Activated CD8-positive, alpha-beta T cell treated with anti-CD3 and anti-CD28 coated beads, Interleukin-2, amount 10 ng/mL, durations not matched to agents 7 days and 5 days (primary cell): ENCODE data around the gene SYCN. TPM values are rescaled to one million over a fixed set of nuclear protein-coding genes. Genes with fewer than 3 reads are reported as not detected.
A peak's percentile ranks its signal among the peaks of the same experiment; 100 is the strongest.
"Not testable (repeated sequence)": the region's sequence is repeated elsewhere in the genome, so short reads cannot be mapped to it uniquely, and the experiment has no call there.

Experiments
- ATAC-seq: fragments of 150-1000 bp; cut with Tn5 transposase; one replicate; pipeline ENCODE4 v1.10.0; 2021; ENCODE audit warnings: moderate library complexity
- CTCF ChIA-PET: fragments of 350-600 bp; sonication (Branson Sonifier 250); formaldehyde crosslinking; loops from one replicate; lab custom pipeline; 2021; ENCODE audit warnings: antibody characterized with exemption; lab: Charles Lee
- POLR2A ChIA-PET: fragments of 350-600 bp; sonication (Branson Sonifier 250); formaldehyde crosslinking; loops from one replicate; lab custom pipeline; 2021; ENCODE audit warnings: antibody characterized with exemption; lab: Charles Lee
- DNase-seq: peaks from one replicate; pipeline ENCODE4 v3.0.0-alpha.2; 2020
- H3K27ac Mint-ChIP-seq: one replicate; pipeline ENCODE4 v1.8.0; 2021; ENCODE audit warnings: mild to moderate bottlenecking, mixed read lengths
- H3K27me3 Mint-ChIP-seq: one replicate; pipeline ENCODE4 v1.8.0; 2021; ENCODE audit warnings: low read depth, mixed read lengths
- H3K36me3 Mint-ChIP-seq: one replicate; pipeline ENCODE4 v1.8.0; 2021; ENCODE audit warnings: low read depth, mixed read lengths
- H3K4me1 Mint-ChIP-seq: one replicate; pipeline ENCODE4 v1.8.0; 2021; ENCODE audit warnings: low read depth, mixed read lengths
- H3K4me3 Mint-ChIP-seq: one replicate; pipeline ENCODE4 v1.8.0; 2021; ENCODE audit warnings: mild to moderate bottlenecking, mixed read lengths
- H3K9me3 Mint-ChIP-seq: one replicate; pipeline ENCODE4 v1.8.0; 2022; ENCODE audit warnings: mixed read lengths; ENCODE audit not compliant: insufficient read depth
- total RNA-seq, 2 experiments: library from RNA; stranded (reverse); gene quantifications; one replicate each; pipeline ENCODE4 v1.2.3, GENCODE V29; 2021

The SYCN gene
- total RNA-seq, 2 experiments from 2014 or later: not detected

DNA sequence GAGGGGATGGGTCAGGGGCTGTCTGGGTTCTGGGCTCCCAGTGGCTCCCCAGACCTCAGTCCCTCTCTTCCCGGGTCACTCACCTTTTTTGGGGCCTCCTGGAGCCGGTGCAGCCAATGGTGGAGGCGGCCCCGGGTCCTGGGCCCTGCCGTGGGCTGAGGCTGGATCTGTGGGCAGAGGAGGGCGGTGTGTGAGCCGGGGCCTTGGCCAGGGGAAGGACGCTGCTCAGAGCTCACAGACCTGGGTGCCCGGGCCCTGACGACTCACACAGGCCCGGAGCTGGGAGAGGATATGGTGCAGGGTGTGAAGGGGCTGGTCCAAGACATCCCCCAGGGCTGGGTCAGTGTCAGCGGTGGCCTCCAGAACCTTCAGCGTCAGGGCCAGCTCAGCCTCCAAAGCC lies 39.7 kb upstream of the SYCN start:
- ATAC-seq, H3K36me3 Mint-ChIP-seq: not testable (repeated sequence)

DNA sequence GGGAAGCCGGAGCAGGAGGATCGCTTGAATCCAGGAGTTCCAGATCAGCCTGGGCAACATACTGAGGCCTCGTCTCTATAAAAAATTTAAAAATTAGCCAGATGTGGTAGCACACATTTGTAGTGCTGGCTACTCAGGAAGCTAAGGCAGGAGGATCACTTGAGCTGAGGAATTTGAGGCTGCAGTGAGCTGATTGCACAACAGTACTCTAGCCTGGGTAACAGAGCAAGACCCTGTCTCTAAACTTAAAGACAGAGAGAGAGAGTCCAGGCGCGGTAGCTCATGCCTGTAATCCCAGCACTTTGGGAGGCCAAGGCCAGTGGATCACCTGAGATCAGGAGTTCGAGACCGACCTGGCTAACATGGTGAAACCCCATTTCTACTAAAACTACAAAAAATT lies 36.4 kb upstream of the SYCN start:
- ATAC-seq (no peak), DNase-seq (no peak)
- no peaks in the 10 kb centered on the region for H3K9me3 Mint-ChIP-seq
- H3K4me1 Mint-ChIP-seq: peaks cover 34% of the 10 kb centered on the region
- peaks cover 2% of the 10 kb centered on the region for H3K36me3 Mint-ChIP-seq
- ChIA-PET CTCF (no interaction called here), POLR2A (no interaction called here)
- H3K27ac Mint-ChIP-seq: no peak overlapping the region
- H3K4me3 Mint-ChIP-seq: no peak overlapping the region
- no peaks in the 10 kb centered on the region for H3K27me3 Mint-ChIP-seq

More for the DNA sequence above, 39.7 kb upstream of the SYCN start:
- H3K27me3 Mint-ChIP-seq, H3K27ac Mint-ChIP-seq, H3K4me3 Mint-ChIP-seq, H3K9me3 Mint-ChIP-seq, H3K4me1 Mint-ChIP-seq, DNase-seq, CTCF ChIA-PET, POLR2A ChIA-PET: not testable (repeated sequence)

DNA sequence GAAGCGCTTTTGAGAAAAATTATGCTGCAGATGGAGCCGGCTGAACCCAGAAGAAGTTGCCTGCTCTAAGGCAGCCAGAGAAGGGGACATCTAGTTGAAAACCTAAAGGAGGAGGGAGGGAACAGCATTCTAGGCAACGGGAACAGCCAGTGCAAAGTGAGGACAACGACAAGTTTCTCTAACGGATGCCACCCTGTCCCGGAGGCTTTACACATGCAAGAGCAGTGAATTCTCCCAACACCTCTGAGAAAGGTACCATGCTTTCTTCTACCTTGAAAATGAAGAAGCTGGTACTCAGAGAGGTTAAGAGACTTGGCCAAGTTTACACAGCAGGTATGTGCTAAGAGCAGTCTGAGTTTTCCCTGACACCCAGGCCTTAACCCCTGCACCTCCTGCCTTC lies 34.9 kb upstream of the SYCN start:
- H3K27me3 Mint-ChIP-seq: no peaks in the 10 kb centered on the region
- H3K4me3 Mint-ChIP-seq: no peak overlapping the region
- no peaks in the 10 kb centered on the region for H3K9me3 Mint-ChIP-seq
- POLR2A ChIA-PET: no interaction called here
- CTCF ChIA-PET: interaction anchor here (1.0 to 1.2 kb wide), 2 partner anchors 89 to 117 kb away, joined by 3 read pairs; no protein-coding TSS in a partner anchor
- DNase-seq: no peak
- no peak overlapping the region for H3K27ac Mint-ChIP-seq
- H3K4me1 Mint-ChIP-seq: peaks cover 36% of the 10 kb centered on the region
- peaks cover 2% of the 10 kb centered on the region for H3K36me3 Mint-ChIP-seq
- ATAC-seq: no peak

DNA sequence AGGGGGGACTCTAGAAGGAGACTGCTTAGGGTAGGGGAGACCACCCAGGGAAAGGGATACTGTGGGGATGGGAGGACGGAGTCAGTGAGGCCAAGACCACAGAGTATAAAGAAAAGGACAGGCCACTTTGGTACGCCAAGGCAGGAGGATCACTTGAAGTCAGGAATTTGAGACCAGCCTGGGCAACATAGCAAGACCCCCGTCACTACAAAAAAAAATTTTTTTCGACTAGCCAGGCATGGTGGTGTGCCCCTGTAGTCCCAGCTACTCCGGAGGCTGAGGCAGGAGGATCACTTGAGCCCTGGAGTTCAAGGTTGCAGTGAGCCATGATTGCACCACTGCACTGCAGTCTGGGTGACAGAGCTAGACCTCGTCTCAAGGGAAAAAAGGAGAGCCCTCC lies 34.1 kb upstream of the SYCN start:
- peak overlapping the region; percentile 72 for H3K4me3 Mint-ChIP-seq
- POLR2A ChIA-PET: no interaction called here
- peaks cover 36% of the 10 kb centered on the region for H3K4me1 Mint-ChIP-seq
- H3K27ac Mint-ChIP-seq: peak overlapping the region; percentile 84
- DNase-seq (no peak), ATAC-seq (no peak)
- peaks cover 2% of the 10 kb centered on the region for H3K36me3 Mint-ChIP-seq
- no peaks in the 10 kb centered on the region for H3K9me3 Mint-ChIP-seq
- CTCF ChIA-PET: interaction anchor here (0.8 to 1.8 kb wide), 3 partner anchors 12 to 89 kb away, joined by 3 to 5 read pairs (median 5); no protein-coding TSS in a partner anchor
- no peaks in the 10 kb centered on the region for H3K27me3 Mint-ChIP-seq

DNA sequence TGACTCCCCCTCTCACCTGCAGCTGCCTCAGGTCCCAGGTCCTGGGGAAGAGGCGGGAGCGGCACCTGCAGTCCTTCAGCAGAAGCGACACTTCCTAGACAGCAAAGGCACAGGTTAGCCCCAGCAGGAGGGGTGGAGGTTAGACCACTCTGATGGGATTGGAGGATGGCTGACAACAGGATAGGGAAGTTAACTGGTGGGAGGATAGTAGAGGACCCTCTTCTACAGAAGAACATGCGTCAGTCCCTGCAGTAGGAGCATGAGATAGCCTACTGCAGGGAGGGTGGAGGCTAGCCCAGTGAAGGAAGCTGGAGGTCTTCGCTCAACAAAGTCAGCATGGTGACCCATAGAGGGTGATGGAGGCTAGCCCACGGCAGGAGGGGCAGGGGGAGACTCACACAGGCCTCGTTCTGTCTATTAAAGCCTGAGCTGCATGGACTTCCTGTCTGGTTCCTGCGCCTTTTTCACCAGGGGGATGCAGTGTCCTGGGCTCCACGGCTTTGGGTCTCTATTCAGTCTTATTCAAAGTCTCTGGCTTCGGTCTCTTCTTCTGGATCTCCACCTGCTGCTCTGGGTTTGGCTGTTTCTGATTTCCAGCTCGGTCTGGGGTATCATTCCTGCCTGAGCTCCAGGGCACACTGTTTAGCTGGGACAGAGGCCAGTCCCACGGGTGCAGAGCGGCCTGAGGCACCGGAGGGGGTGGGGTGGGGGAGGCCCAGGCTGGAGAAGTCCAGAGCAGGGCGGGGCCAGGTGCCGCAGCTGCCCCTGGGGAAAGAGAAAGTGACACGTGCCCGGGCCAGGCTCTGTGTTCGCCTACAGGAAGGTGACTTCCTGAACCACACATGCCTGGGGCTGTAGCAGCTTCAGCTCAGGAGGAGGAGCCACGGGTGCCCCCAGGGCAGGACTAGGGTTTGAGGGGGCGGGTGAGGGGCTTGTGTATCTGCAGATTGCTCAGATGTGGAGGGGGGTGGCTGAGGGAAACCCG lies 33.4 kb upstream of the SYCN start:
- no peaks in the 10 kb centered on the region for H3K9me3 Mint-ChIP-seq
- peak; percentile 67 for DNase-seq
- peak overlapping the region; percentile 84 for H3K27ac Mint-ChIP-seq
- peak overlapping the region; percentile 72 for H3K4me3 Mint-ChIP-seq
- POLR2A ChIA-PET: interaction anchor here (0.7 kb wide), 1 partner anchor 98 kb away, joined by 3 read pairs; the partner anchor contains the start of gene GMFG
- peaks cover 36% of the 10 kb centered on the region for H3K4me1 Mint-ChIP-seq
- CTCF ChIA-PET: interaction anchor here (0.8 to 1.8 kb wide), 6 partner anchors 13 to 175 kb away, joined by 3 to 6 read pairs (median 4); partner anchors contain the start of gene PLEKHG2
- peak; percentile 92 for ATAC-seq
- no peaks in the 10 kb centered on the region for H3K27me3 Mint-ChIP-seq
- H3K36me3 Mint-ChIP-seq: peaks cover 2% of the 10 kb centered on the region

DNA sequence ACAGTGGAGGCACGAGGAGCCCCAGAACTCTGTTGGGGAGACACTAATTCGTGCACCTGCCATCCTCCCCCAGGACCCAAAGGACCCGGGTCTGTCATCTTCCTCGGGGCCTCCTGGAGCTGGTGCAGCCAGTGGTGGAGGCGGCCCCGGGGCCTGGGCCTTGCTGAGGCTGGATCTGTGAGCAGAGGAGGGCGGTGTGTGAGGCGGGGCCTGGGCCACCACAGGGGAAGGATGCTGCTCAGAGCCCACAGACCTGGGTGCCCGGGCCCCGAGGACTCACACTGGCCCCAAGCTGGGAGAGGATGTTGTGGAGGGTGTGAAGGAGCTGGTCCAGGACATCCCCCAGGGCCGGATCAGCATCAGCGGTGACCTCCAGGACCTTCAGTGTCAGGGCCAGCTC lies 32.5 kb upstream of the SYCN start:
- Mint-ChIP-seq H3K27me3 (no peaks in the 10 kb centered on the region), H3K4me3 (peak overlapping the region; percentile 72), H3K36me3 (peaks cover 2% of the 10 kb centered on the region), H3K27ac (peak overlapping the region; percentile 84), H3K4me1 (peaks cover 36% of the 10 kb centered on the region), H3K9me3 (no peaks in the 10 kb centered on the region)
- DNase-seq (peak; percentile 75), ATAC-seq (peak; percentile 88)
- ChIA-PET CTCF (interaction anchor here (1.0 to 1.4 kb wide), 3 partner anchors 91 to 176 kb away, joined by 3 to 6 read pairs (median 4); partner anchors contain the start of gene PLEKHG2), POLR2A (no interaction called here)

DNA sequence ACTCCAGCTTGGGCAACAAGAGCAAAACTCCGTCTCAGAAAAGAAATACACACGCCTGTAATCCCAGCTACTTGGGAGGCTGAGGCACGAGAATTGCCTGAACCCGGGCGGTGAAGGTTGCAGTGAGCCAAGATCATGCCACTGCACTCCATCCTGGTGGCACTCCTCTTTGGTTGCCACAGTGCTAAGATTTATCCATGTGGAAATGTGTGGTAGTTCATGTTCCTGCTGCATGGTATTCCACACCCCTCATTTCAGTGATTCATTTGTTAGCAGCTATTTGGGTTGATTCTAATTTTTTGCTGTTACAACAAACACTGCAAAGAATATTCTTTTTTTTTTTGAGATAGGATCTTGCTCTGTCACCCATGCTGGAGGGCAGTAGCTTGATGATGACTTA lies 28.6 kb upstream of the SYCN start:
- H3K4me3 Mint-ChIP-seq: no peak overlapping the region
- peaks cover 2% of the 10 kb centered on the region for H3K27me3 Mint-ChIP-seq
- H3K27ac Mint-ChIP-seq: no peak overlapping the region
- ATAC-seq: no peak
- no peaks in the 10 kb centered on the region for H3K36me3 Mint-ChIP-seq
- ChIA-PET CTCF (interaction anchor here (0.9 kb wide), 1 partner anchor 111 kb away, joined by 4 read pairs; no protein-coding TSS in a partner anchor), POLR2A (no interaction called here)
- DNase-seq: no peak
- peaks cover 22% of the 10 kb centered on the region for H3K4me1 Mint-ChIP-seq
- no peaks in the 10 kb centered on the region for H3K9me3 Mint-ChIP-seq

DNA sequence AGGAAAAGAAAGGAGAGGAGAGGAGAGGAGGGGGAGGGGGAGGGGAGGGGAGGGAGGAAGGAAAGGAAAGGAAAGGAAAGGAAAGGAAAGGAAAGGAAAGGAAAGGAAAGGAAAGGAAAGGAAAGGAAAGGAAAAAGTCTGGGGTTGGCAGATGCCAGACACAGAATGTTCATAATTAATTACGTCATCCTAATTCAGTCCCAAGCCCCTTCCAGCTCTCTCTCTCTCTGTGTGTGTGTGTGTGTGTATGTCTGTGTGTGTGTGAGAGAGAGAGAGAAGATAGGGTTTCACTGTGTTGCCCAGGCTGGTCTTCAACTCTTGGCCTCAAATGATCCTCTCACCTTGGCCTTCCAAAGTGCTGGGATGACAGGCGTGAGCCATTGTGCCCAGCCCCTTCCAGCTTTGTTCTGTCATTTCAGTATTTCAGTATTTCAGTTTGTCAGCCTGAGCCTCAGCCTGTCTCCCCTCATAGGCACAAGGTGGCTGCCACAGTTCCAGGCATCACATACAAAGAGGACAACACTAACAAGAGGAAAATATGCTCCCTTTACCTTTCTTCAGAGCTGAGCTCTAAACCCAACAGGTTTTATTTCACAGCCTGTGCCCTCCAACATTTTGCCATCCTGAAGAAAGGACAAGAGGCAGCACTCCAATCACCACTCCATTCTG lies 26.2 kb upstream of the SYCN start:
- ATAC-seq: no peak
- Mint-ChIP-seq H3K9me3 (no peaks in the 10 kb centered on the region), H3K27me3 (peaks cover 11% of the 10 kb centered on the region), H3K36me3 (no peaks in the 10 kb centered on the region), H3K4me3 (no peak overlapping the region), H3K4me1 (peaks cover under 1% of the 10 kb centered on the region), H3K27ac (no peak overlapping the region)
- CTCF ChIA-PET: no interaction called here
- DNase-seq: no peak
- POLR2A ChIA-PET: no interaction called here

DNA sequence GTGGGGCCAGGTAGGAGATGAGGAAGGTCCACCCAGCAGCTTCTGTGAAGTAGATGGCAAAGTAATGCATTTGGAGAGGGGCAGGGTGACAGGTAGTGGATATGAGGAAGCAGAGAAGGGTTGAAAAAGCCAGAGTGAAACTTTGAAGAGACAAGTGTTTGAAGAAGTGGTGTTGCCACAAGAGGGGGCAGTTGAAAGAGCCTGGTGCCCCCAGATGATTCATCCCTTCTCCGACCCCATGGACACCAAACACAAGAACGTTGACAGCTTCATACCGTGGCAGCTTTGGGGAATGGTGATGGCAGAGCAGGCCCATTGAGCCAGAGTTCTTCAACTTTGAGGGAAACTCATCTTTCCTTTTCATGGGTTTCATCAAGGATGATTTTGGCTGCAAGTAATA lies 20.8 kb upstream of the SYCN start:
- no peak for DNase-seq
- ChIA-PET POLR2A (interaction anchor here (0.7 kb wide), 1 partner anchor 210 kb away, joined by 3 read pairs; no protein-coding TSS in a partner anchor), CTCF (interaction anchor here (1.4 kb wide), 1 partner anchor 103 kb away, joined by 6 read pairs; no protein-coding TSS in a partner anchor)
- Mint-ChIP-seq H3K4me1 (no peaks in the 10 kb centered on the region), H3K27me3 (peaks cover 27% of the 10 kb centered on the region), H3K9me3 (no peaks in the 10 kb centered on the region), H3K36me3 (no peaks in the 10 kb centered on the region), H3K27ac (no peak overlapping the region), H3K4me3 (no peak overlapping the region)
- no peak for ATAC-seq

DNA sequence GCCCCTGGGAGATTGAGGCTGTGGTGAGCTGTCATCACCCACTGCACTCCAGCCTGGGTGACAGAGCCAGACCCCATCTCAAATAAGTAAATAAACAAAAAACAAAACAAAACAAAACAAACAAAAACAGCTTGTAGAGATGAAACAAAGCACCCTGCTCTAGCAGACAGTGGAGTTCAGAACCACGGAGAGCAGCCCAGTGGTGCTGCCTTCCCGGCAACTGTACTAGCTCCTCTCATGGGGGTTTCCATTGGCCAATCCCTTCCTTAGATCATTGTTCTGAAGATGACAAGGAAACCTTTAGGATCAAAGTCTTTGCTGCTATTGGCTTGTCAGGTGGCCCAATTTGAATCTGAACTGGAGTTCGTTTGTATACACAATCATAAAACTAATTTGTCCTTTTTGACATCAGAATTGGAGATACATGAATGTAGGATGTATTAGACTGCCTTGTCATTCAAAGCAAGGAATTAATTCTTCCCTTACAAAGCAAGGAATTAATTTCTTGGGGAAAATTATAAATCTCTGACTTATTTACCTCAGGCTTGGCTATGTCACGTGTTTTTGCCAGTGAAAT lies 19.7 kb upstream of the SYCN start:
- Mint-ChIP-seq H3K27ac (no peak overlapping the region), H3K9me3 (no peaks in the 10 kb centered on the region), H3K4me1 (no peaks in the 10 kb centered on the region), H3K4me3 (no peak overlapping the region), H3K36me3 (no peaks in the 10 kb centered on the region), H3K27me3 (peaks cover 30% of the 10 kb centered on the region)
- ChIA-PET CTCF (interaction anchor here (0.8 kb wide), 1 partner anchor 111 kb away, joined by 3 read pairs; no protein-coding TSS in a partner anchor), POLR2A (interaction anchor here (1.0 kb wide), 1 partner anchor 99 kb away, joined by 3 read pairs; no protein-coding TSS in a partner anchor)
- peak; percentile 54 for DNase-seq
- ATAC-seq: no peak

DNA sequence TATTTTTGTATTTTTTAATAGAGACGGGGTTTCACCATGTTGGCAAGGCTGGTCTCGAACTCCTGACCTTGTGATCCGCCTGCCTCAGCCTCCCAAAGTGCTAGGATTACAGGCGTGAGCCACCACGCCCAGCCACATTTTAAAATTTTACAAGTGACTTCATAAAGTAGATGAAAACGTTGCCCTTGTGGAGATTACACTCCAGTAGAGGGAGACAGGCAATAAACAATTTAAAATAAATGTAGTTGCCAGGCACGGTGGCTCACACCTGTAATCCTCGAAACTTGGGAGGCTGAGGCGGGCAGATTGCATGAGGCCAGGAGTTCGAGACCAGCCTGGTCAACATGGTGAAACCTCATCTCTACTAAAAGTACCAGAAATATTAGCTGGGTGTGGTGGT lies 15.0 kb upstream of the SYCN start:
- ATAC-seq, H3K9me3 Mint-ChIP-seq, H3K27ac Mint-ChIP-seq, DNase-seq, H3K4me3 Mint-ChIP-seq, H3K4me1 Mint-ChIP-seq, H3K36me3 Mint-ChIP-seq: not testable (repeated sequence)
- H3K27me3 Mint-ChIP-seq: peaks cover 17% of the 10 kb centered on the region
- ChIA-PET POLR2A (interaction anchor here (1.0 kb wide), 1 partner anchor 108 kb away, joined by 3 read pairs; no protein-coding TSS in a partner anchor), CTCF (interaction anchor here (0.8 kb wide), 1 partner anchor 108 kb away, joined by 3 read pairs; no protein-coding TSS in a partner anchor)
